Naive thymus-derived CD4-positive, alpha-beta T cell (primary cell): ENCODE data around the gene MARCHF9. TPM values are rescaled to one million over a fixed set of nuclear protein-coding genes. Genes with fewer than 3 reads are reported as not detected.

Source experiments
- ATAC-seq: fragments of 150-1000 bp; cut with Tn5 transposase; 2 replicates; pipeline ENCODE4 v1.10.0; 2021; ENCODE audit warnings: mild to moderate bottlenecking, moderate library complexity
- CTCF ChIA-PET: fragments of 350-600 bp; sonication (Branson Sonifier 250); formaldehyde crosslinking; loops from one replicate; lab custom pipeline; 2021; ENCODE audit warnings: antibody characterized with exemption; lab: Charles Lee
- POLR2A ChIA-PET: fragments of 350-600 bp; sonication (Branson Sonifier 250); formaldehyde crosslinking; loops from one replicate; lab custom pipeline; 2021; ENCODE audit warnings: antibody characterized with exemption, inconsistent platforms; lab: Charles Lee
- DNase-seq, 9 donors: peaks; one replicate each; pipeline versions ENCODE4 v3.0.0 to v3.0.0-alpha.2; 2020 to 2022; ENCODE audit warnings: mixed read lengths in 1 of 9
- H3K27ac ChIP-seq: one replicate; pipeline ENCODE4 v1.7.0; 2013; ENCODE audit warnings: mild to moderate bottlenecking, low read depth, low read length, moderate library complexity
- H3K27me3 ChIP-seq, 2 donors: one replicate each; pipeline ENCODE4 v1.7.0; 2013; ENCODE audit warnings: low read length in 2 of 2, mild to moderate bottlenecking in 2 of 2, moderate library complexity in 2 of 2; ENCODE audit not compliant: control insufficient read depth in 2 of 2, insufficient read depth in 2 of 2
- H3K36me3 ChIP-seq, 3 experiments: 1 replicate in 2 of 3; 2 replicates in 1 of 3; pipeline ENCODE4 v1.7.0; 2013; ENCODE audit warnings: low read length in 3 of 3, mild to moderate bottlenecking in 3 of 3, moderate library complexity in 1 of 3; ENCODE audit not compliant: insufficient read depth in 3 of 3, control insufficient read depth in 2 of 3
- H3K4me1 ChIP-seq, 2 donors: one replicate each; pipeline ENCODE4 v1.7.0; 2013; ENCODE audit warnings: low read length in 2 of 2, mild to moderate bottlenecking in 2 of 2, moderate library complexity in 1 of 2; ENCODE audit not compliant: control insufficient read depth in 2 of 2, insufficient read depth in 2 of 2
- H3K4me3 ChIP-seq: 2 replicates; pipeline ENCODE4 v1.7.0; 2013; ENCODE audit warnings: mild to moderate bottlenecking, low read length
- H3K9me3 ChIP-seq, 3 experiments: 1 replicate in 2 of 3; 2 replicates in 1 of 3; pipeline ENCODE4 v1.7.0; 2013; ENCODE audit warnings: low read length in 3 of 3; ENCODE audit not compliant: control insufficient read depth in 2 of 3
- H3K27ac Mint-ChIP-seq, 9 donors: one replicate each; pipeline ENCODE4 v1.8.0; 2020 to 2022; ENCODE audit warnings: mixed read lengths in 9 of 9, mild to moderate bottlenecking in 8 of 9, moderate library complexity in 5 of 9, inconsistent platforms in 2 of 9
- H3K27me3 Mint-ChIP-seq, 5 donors: one replicate each; pipeline ENCODE4 v1.8.0; 2021 to 2022; ENCODE audit warnings: mixed read lengths in 5 of 5, mild to moderate bottlenecking in 1 of 5
- H3K36me3 Mint-ChIP-seq, 5 donors: one replicate each; pipeline ENCODE4 v1.8.0; 2020 to 2022; ENCODE audit warnings: mixed read lengths in 5 of 5, mild to moderate bottlenecking in 3 of 5, inconsistent platforms in 1 of 5
- H3K4me1 Mint-ChIP-seq, 7 donors: one replicate each; pipeline ENCODE4 v1.8.0; 2020 to 2022; ENCODE audit warnings: mixed read lengths in 7 of 7, mild to moderate bottlenecking in 3 of 7, inconsistent platforms in 1 of 7
- H3K4me3 Mint-ChIP-seq, 10 donors: one replicate each; pipeline ENCODE4 v1.8.0; 2020 to 2022; ENCODE audit warnings: mild to moderate bottlenecking in 10 of 10, mixed read lengths in 10 of 10, moderate library complexity in 6 of 10, inconsistent platforms in 2 of 10
- H3K9me3 Mint-ChIP-seq, 11 donors: one replicate each; pipeline ENCODE4 v1.8.0; 2020 to 2022; ENCODE audit warnings: mixed read lengths in 11 of 11, mild to moderate bottlenecking in 4 of 11, inconsistent platforms in 1 of 11, moderate library complexity in 1 of 11
- intact Hi-C, 2 donors: fragments of 100-400 bp; cut with micrococcal nuclease; formaldehyde crosslinking; loops; one replicate each; pipeline ENCODE4 v1.15.1; 2023
- polyA plus RNA-seq, 2 donors: library from polyadenylated mRNA; unstranded; fragments of 300-500 nt; fragmentation: Illumina TruSeq; gene quantifications; one replicate each; pipeline ENCODE4 v1.2.3, GENCODE V29; 2021
- total RNA-seq, 6 experiments: library from RNA in 5 of 6; stranded (reverse) in 5 of 6; gene quantifications; 1 replicate in 5 of 6; 2 replicates in 1 of 6; pipeline ENCODE4 v1.2.3 and lab custom pipeline; 2021 to 2026

Gene MARCHF9
- total and polyA plus RNA-seq, 7 experiments from 2014 or later: 3.2 to 61.7 (median 40.5) TPM

GRCh38 chr12:57726151-57726883, 28.6 kb upstream of the MARCHF9 start:
- Mint-ChIP-seq H3K4me1 (peaks cover 13 to 28% (median 17%) of the 10 kb centered on the region in 7 donors), H3K27me3 (no peaks in the 10 kb centered on the region), H3K9me3 (peaks cover 0 to 1% (median 0%) of the 10 kb centered on the region in 11 donors), H3K4me3 (peak overlapping the region in 2 of 10 donors; percentile 29 to 58), H3K27ac (peak overlapping the region in 3 of 9 donors; percentile 26 to 67 (median 67)), H3K36me3 (peaks cover under 1 to 36% (median 16%) of the 10 kb centered on the region in 5 donors)
- intact Hi-C loops: loop anchor here in 1 of 2 donors (2.0 kb wide), 1 partner anchor 14 kb away; no protein-coding TSS in a partner anchor
- DNase-seq: peak in 2 of 9 donors; percentile 11 to 32
- H3K36me3 ChIP-seq: peaks cover 14 to 57% (median 32%) of the 10 kb centered on the region in 3 experiments
- peak overlapping the region; percentile 21 for H3K27ac ChIP-seq
- H3K27me3 ChIP-seq: no peaks in the 10 kb centered on the region
- CTCF ChIA-PET: no interaction called here
- ATAC-seq: peak; percentile 69
- no peaks in the 10 kb centered on the region for H3K4me1 ChIP-seq
- POLR2A ChIA-PET: interaction anchor here (0.8 kb wide), 1 partner anchor 13 kb away, joined by 3 read pairs; no protein-coding TSS in a partner anchor
- no peaks in the 10 kb centered on the region for H3K9me3 ChIP-seq
- H3K4me3 ChIP-seq: no peak overlapping the region

- Mint-ChIP-seq H3K27me3 (no peaks in the 10 kb centered on the region), H3K9me3 (peaks cover 0 to 1% (median 0%) of the 10 kb centered on the region in 11 donors), H3K4me3 (no peak overlapping the region), H3K27ac (no peak overlapping the region), H3K36me3 (peaks cover 5 to 43% (median 20%) of the 10 kb centered on the region in 5 donors), H3K4me1 (peaks cover 6 to 26% (median 16%) of the 10 kb centered on the region in 7 donors)
- intact Hi-C loops: loop anchor here in 1 of 2 donors (2.0 kb wide), 1 partner anchor 14 kb away; no protein-coding TSS in a partner anchor
- DNase-seq: peak in 1 of 9 donors; percentile 17
- Histone ChIP-seq H3K9me3 (no peaks in the 10 kb centered on the region), H3K4me1 (no peaks in the 10 kb centered on the region), H3K36me3 (peaks cover 16 to 60% (median 37%) of the 10 kb centered on the region in 3 experiments), H3K27ac (no peak overlapping the region), H3K4me3 (no peak overlapping the region), H3K27me3 (no peaks in the 10 kb centered on the region)
- ChIA-PET POLR2A (interaction anchor here (1.2 kb wide), 1 partner anchor 15 kb away, joined by 7 read pairs; no protein-coding TSS in a partner anchor), CTCF (no interaction called here)
- ATAC-seq: no peak
Measured at GRCh38 chr12:57726884-57727757, 27.8 kb upstream of the MARCHF9 start.

GRCh38 chr12:57727758-57728395, 27.0 kb upstream of the MARCHF9 start:
- H3K27ac Mint-ChIP-seq: peak overlapping the region in 3 of 9 donors; percentile 6 to 55 (median 43)
- intact Hi-C loops: loop anchor here in 1 of 2 donors (2.0 kb wide), 1 partner anchor 13 kb away; no protein-coding TSS in a partner anchor

GRCh38 chr12:57729321-57729844, 25.5 kb upstream of the MARCHF9 start:
- Histone ChIP-seq H3K27ac (no peak overlapping the region), H3K9me3 (no peaks in the 10 kb centered on the region), H3K4me1 (no peaks in the 10 kb centered on the region), H3K4me3 (no peak overlapping the region), H3K36me3 (peaks cover 32 to 83% (median 46%) of the 10 kb centered on the region in 3 experiments), H3K27me3 (no peaks in the 10 kb centered on the region)
- no peaks in the 10 kb centered on the region for H3K27me3 Mint-ChIP-seq
- peak overlapping the region in 4 of 9 donors; percentile 13 to 36 (median 28) for H3K27ac Mint-ChIP-seq
- peaks cover 5 to 14% (median 7%) of the 10 kb centered on the region in 7 donors for H3K4me1 Mint-ChIP-seq
- ChIA-PET CTCF (no interaction called here), POLR2A (no interaction called here)
- ATAC-seq (no peak), DNase-seq (no peak)
- peaks cover 0 to 1% (median 0%) of the 10 kb centered on the region in 11 donors for H3K9me3 Mint-ChIP-seq
- no peak overlapping the region for H3K4me3 Mint-ChIP-seq
- intact Hi-C loops: no loop called here
- H3K36me3 Mint-ChIP-seq: peaks cover 9 to 55% (median 21%) of the 10 kb centered on the region in 5 donors

More at GRCh38 chr12:57727758-57728395, 27.0 kb upstream of the MARCHF9 start:
- H3K36me3 Mint-ChIP-seq: peaks cover 9 to 51% (median 20%) of the 10 kb centered on the region in 5 donors
- H3K4me1 ChIP-seq: no peaks in the 10 kb centered on the region
- no peaks in the 10 kb centered on the region for H3K9me3 ChIP-seq
- no peak for ATAC-seq
- no peaks in the 10 kb centered on the region for H3K27me3 ChIP-seq
- no peak overlapping the region for H3K27ac ChIP-seq
- no peak overlapping the region for H3K4me3 ChIP-seq
- H3K4me3 Mint-ChIP-seq: no peak overlapping the region
- DNase-seq: peak in 1 of 9 donors; percentile 10
- ChIA-PET CTCF (no interaction called here), POLR2A (interaction anchor here (1.2 kb wide), 1 partner anchor 14 kb away, joined by 7 read pairs; no protein-coding TSS in a partner anchor)
- H3K4me1 Mint-ChIP-seq: peaks cover 5 to 22% (median 14%) of the 10 kb centered on the region in 7 donors
- peaks cover 19 to 68% (median 37%) of the 10 kb centered on the region in 3 experiments for H3K36me3 ChIP-seq
- H3K27me3 Mint-ChIP-seq: no peaks in the 10 kb centered on the region
- H3K9me3 Mint-ChIP-seq: peaks cover 0 to 1% (median 0%) of the 10 kb centered on the region in 11 donors

GRCh38 chr12:57730336-57731067, 24.4 kb upstream of the MARCHF9 start:
- ATAC-seq (no peak), DNase-seq (no peak)
- H3K9me3 ChIP-seq: no peaks in the 10 kb centered on the region
- H3K4me1 ChIP-seq: no peaks in the 10 kb centered on the region
- intact Hi-C loops: no loop called here
- ChIA-PET POLR2A (interaction anchor here (1.0 kb wide), 1 partner anchor 8 kb away, joined by 3 read pairs; no protein-coding TSS in a partner anchor), CTCF (no interaction called here)
- H3K36me3 ChIP-seq: peaks cover 39 to 94% (median 51%) of the 10 kb centered on the region in 3 experiments
- H3K27me3 ChIP-seq: no peaks in the 10 kb centered on the region
- H3K4me3 ChIP-seq: no peak overlapping the region
- Mint-ChIP-seq H3K36me3 (peaks cover 9 to 62% (median 30%) of the 10 kb centered on the region in 5 donors), H3K9me3 (peaks cover 0 to 1% (median 0%) of the 10 kb centered on the region in 11 donors), H3K27me3 (no peaks in the 10 kb centered on the region), H3K4me3 (no peak overlapping the region), H3K4me1 (peaks cover 2 to 14% (median 8%) of the 10 kb centered on the region in 7 donors), H3K27ac (peak overlapping the region in 2 of 9 donors; percentile 39 to 46)
- no peak overlapping the region for H3K27ac ChIP-seq
